Right atrium auricular region (tissue), 2 donors: ENCODE measurements around the gene HOXA10. TPM values are rescaled to one million over a fixed set of nuclear protein-coding genes. Genes with fewer than 3 reads are reported as not detected.

Experiments used
- DNase-seq: peaks from one replicate; pipeline ENCODE4 v3.0.0-alpha.2; 2019; ENCODE audit warnings: low spot score
- H3K27ac ChIP-seq, 2 donors: fragments of 200-600 bp; sonication (generic); 1 replicate in 1 of 2; 2 replicates in 1 of 2; pipeline ENCODE4 v1.5.1; 2016 to 2019
- H3K27me3 ChIP-seq, 2 donors: fragments of 200-600 bp; sonication (generic); one replicate each; pipeline versions ENCODE4 v1.5.1 to v1.6.0; 2017 to 2019
- H3K36me3 ChIP-seq: fragments of 200-600 bp; sonication (generic); one replicate; pipeline ENCODE4 v1.5.1; 2016
- H3K4me1 ChIP-seq, 2 donors: fragments of 200-600 bp; sonication (generic); one replicate each; pipeline versions ENCODE4 v1.5.1 to v1.6.0; 2017 to 2019
- H3K4me3 ChIP-seq, 2 donors: fragments of 200-600 bp; sonication (generic); 1 replicate in 1 of 2; 2 replicates in 1 of 2; pipeline ENCODE4 v1.5.1; 2017 to 2019; ENCODE audit warnings: mild to moderate bottlenecking in 1 of 2, moderate library complexity in 1 of 2
- H3K9me3 ChIP-seq, 2 donors: fragments of 200-600 bp; sonication (generic); one replicate each; pipeline ENCODE4 v1.5.1; 2019
- total RNA-seq, 2 donors: library from RNA; depleted of rRNA; stranded (reverse); fragments of >200 nt; gene quantifications; one replicate each; pipeline ENCODE4 v1.1.0, GENCODE V29; 2016
- TF ChIP-seq, protein P1 (sequence below), 2 donors: fragments of 200-600 bp; sonication (generic); IDR thresholded peaks; one replicate each; pipeline ENCODE4 v1.5.1; 2019; ENCODE audit warnings: antibody characterized with exemption in 2 of 2

HOXA10 gene
- total RNA-seq, 2 donors from 2014 or later, result not detected

- DNase-seq, result no peak
- Histone ChIP-seq H3K9me3 (no peaks in the 10 kb centered on the region), H3K27me3 (peaks cover 18 to 46% of the 10 kb centered on the region in 2 donors), H3K36me3 (no peaks in the 10 kb centered on the region), H3K27ac (no peak overlapping the region), H3K4me1 (peaks cover 0 to 15% of the 10 kb centered on the region in 2 donors), H3K4me3 (no peak overlapping the region)
- TF ChIP-seq, protein P1, sequence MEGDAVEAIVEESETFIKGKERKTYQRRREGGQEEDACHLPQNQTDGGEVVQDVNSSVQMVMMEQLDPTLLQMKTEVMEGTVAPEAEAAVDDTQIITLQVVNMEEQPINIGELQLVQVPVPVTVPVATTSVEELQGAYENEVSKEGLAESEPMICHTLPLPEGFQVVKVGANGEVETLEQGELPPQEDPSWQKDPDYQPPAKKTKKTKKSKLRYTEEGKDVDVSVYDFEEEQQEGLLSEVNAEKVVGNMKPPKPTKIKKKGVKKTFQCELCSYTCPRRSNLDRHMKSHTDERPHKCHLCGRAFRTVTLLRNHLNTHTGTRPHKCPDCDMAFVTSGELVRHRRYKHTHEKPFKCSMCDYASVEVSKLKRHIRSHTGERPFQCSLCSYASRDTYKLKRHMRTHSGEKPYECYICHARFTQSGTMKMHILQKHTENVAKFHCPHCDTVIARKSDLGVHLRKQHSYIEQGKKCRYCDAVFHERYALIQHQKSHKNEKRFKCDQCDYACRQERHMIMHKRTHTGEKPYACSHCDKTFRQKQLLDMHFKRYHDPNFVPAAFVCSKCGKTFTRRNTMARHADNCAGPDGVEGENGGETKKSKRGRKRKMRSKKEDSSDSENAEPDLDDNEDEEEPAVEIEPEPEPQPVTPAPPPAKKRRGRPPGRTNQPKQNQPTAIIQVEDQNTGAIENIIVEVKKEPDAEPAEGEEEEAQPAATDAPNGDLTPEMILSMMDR (IDR thresholded peaks at IDR 0.05), result no peak
Measured at GRCh38 chr7:27211084-27211446, 36.9 kb upstream of the HOXA10 start.

DNA sequence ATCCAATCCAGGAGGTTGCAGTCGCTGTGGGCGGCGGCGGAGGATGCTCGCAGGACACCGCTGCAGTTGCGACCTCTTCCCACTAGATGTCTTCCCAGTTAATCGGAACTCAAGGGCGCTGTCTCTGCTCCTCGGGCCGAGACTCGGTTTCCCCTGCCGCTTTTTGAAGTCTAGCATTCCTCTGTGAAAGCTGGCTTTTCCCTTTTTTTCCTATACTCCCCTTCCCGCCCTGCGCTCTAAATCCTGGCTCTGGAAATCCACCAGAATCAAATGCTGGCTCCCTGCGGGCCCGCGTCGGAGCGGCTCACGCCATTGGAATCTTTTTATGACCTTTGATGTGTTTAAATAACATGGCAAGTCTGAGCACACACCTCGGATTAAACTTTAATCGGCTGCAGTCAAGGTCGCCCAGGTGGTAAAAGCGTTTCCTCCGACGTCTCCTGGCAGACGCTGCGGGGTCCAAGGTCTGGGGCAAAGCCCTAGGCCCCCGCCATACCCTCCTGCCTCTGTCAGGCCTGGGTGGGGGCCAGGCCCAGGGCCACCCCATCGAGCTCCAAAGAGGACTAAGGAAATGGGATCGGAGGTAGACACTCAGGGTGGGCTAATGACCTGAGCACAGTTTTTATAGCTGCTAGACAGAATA, 36.4 kb upstream of the HOXA10 start:
- H3K36me3 ChIP-seq, result no peaks in the 10 kb centered on the region
- H3K27ac ChIP-seq, result no peak overlapping the region
- TF ChIP-seq, protein P1 (IDR thresholded peaks at IDR 0.05), result peak; percentile 81 to 87
- H3K27me3 ChIP-seq, result peaks cover 23 to 51% of the 10 kb centered on the region in 2 donors
- peaks cover 0 to 4% of the 10 kb centered on the region in 2 donors for H3K9me3 ChIP-seq
- H3K4me3 ChIP-seq, result peak overlapping the region in 1 of 2 donors; percentile 31
- DNase-seq, result no peak
- peaks cover 0 to 16% of the 10 kb centered on the region in 2 donors for H3K4me1 ChIP-seq

GRCh38 chr7:27209933-27210440, 35.9 kb upstream of the HOXA10 start:
- TF ChIP-seq, protein P1 (IDR thresholded peaks at IDR 0.05), result no peak
- Histone ChIP-seq H3K27ac (no peak overlapping the region), H3K27me3 (peaks cover 29 to 56% of the 10 kb centered on the region in 2 donors), H3K4me1 (peaks cover 0 to 22% of the 10 kb centered on the region in 2 donors), H3K9me3 (peaks cover 0 to 4% of the 10 kb centered on the region in 2 donors), H3K4me3 (no peak overlapping the region), H3K36me3 (no peaks in the 10 kb centered on the region)
- no peak for DNase-seq

GRCh38 chr7:27208998-27209397, 34.9 kb upstream of the HOXA10 start:
- Histone ChIP-seq H3K4me1 (peaks cover 0 to 27% of the 10 kb centered on the region in 2 donors), H3K27ac (no peak overlapping the region), H3K36me3 (no peaks in the 10 kb centered on the region), H3K27me3 (peaks cover 37 to 65% of the 10 kb centered on the region in 2 donors), H3K4me3 (no peak overlapping the region), H3K9me3 (peaks cover 0 to 4% of the 10 kb centered on the region in 2 donors)
- TF ChIP-seq, protein P1 (IDR thresholded peaks at IDR 0.05), result no peak
- no peak for DNase-seq

GRCh38 chr7:27207348-27207985, 33.3 kb upstream of the HOXA10 start:
- Histone ChIP-seq H3K4me3 (no peak overlapping the region), H3K36me3 (no peaks in the 10 kb centered on the region), H3K27me3 (peaks cover 49 to 62% of the 10 kb centered on the region in 2 donors), H3K9me3 (peaks cover 0 to 4% of the 10 kb centered on the region in 2 donors), H3K4me1 (peaks cover 0 to 16% of the 10 kb centered on the region in 2 donors), H3K27ac (no peak overlapping the region)
- no peak for DNase-seq
- TF ChIP-seq, protein P1 (IDR thresholded peaks at IDR 0.05), result no peak
